ENCODE results near the gene ATP8A1. TPM values are rescaled to one million over a fixed set of nuclear protein-coding genes. Genes with fewer than 3 reads are reported as not detected.

The ATP8A1 gene
- total RNA-seq, 4 donors from 2014 or later, result 6.2 to 10.8 (median 7.1) TPM

DNA sequence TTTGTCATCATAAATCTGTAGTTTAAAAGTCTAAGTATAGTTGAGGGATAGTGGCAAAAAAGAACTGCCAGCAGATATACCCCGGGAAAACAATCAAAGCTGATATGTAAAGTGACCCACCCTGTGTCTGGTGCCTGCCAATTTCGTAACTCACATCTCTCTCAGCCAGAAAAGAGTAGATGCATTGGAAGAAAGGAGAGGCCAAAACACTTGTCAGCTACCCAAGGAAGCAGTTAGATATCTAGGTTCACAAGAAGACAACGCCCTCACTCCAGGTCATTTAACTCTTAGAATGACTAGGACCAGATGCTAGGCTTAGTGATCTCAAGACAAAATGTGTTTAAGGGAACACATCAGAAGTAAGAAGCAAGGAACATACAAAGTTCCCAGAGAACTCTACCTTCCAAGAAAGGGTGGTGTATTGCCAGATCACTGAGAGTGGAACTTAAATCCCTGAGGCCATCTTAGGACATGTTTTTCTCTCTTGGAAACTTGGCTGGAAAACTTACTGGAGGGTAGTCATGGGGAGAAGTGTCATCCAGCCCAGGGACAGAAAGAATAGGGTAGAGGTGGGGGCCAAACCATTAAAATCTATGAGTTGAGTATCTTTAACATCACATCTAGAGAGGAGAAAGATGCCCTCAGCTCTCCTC lies 133.7 kb downstream of the ATP8A1 start:
- Histone ChIP-seq H3K27me3 (no peaks in the 10 kb centered on the region), H3K4me3 (no peak overlapping the region), H3K36me3 (peaks cover 0 to 14% (median 3%) of the 10 kb centered on the region in 4 donors), H3K27ac (replicated peaks in 1 of 4) (peak overlapping the region in 1 of 4 donors; percentile 7), H3K9me3 (no peaks in the 10 kb centered on the region), H3K4me1 (peaks cover 0 to 10% (median 7%) of the 10 kb centered on the region in 4 donors)
- 71% methylated on average over 3 of the region's 3 CpGs for WGBS
- DNase-seq (ENCODE audit: extremely low spot score), result no peak
- intact Hi-C loops (cut with DNase I), result no loop called here
- TF ChIP-seq POLR2A (IDR thresholded peaks at IDR 0.05; ENCODE audit: low read depth) (no peak), EP300 (IDR thresholded peaks at IDR 0.05) (no peak), CTCF (IDR thresholded peaks at IDR 0.05) (no peak), POLR2AphosphoS5 (IDR thresholded peaks at IDR 0.05) (no peak)

DNA sequence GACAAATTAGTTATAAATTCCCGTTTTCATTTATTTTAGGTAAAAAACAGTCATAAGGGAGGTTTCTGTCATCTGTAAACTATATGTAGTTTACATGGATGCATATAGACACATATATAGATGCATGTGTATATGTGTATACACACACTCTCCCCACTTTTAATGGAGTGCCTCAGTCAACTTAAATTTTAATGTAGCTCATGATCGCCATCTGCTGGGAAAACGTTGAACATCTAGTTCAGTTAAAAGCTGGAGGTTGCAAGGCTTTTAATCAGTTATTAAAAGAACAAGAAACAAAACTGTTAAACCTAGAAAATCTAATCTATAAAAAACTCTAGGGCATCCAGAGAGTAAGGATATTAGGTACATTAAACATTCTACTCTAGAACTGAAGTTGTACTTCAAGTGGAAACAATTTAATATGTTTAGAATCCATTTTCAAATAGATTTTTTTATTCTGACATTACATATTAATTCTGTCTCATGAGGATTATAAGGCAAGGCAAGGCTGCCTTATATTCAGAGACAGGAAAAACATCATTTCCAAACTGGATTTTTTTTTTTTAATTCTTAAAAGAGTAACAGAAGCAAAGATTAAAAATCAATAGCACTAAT lies 137.0 kb downstream of the ATP8A1 start:
- Histone ChIP-seq H3K4me3 (no peak overlapping the region), H3K4me1 (peaks cover 0 to 10% (median 7%) of the 10 kb centered on the region in 4 donors), H3K27me3 (no peaks in the 10 kb centered on the region), H3K9me3 (no peaks in the 10 kb centered on the region), H3K36me3 (peaks cover 0 to 14% (median 3%) of the 10 kb centered on the region in 4 donors), H3K27ac (replicated peaks in 1 of 4) (no peak overlapping the region)
- TF ChIP-seq POLR2AphosphoS5 (IDR thresholded peaks at IDR 0.05) (no peak), CTCF (IDR thresholded peaks at IDR 0.05) (peak; percentile 64 to 68 (median 65))
- no peak for DNase-seq (ENCODE audit: extremely low spot score)
- intact Hi-C loops (cut with DNase I), result loop anchor here (10.0 kb wide), 1 partner anchor 125 kb away; the partner anchor contains the start of gene SHISA3
- WGBS, result 15% methylated on average over 3 of the region's 3 CpGs

DNA sequence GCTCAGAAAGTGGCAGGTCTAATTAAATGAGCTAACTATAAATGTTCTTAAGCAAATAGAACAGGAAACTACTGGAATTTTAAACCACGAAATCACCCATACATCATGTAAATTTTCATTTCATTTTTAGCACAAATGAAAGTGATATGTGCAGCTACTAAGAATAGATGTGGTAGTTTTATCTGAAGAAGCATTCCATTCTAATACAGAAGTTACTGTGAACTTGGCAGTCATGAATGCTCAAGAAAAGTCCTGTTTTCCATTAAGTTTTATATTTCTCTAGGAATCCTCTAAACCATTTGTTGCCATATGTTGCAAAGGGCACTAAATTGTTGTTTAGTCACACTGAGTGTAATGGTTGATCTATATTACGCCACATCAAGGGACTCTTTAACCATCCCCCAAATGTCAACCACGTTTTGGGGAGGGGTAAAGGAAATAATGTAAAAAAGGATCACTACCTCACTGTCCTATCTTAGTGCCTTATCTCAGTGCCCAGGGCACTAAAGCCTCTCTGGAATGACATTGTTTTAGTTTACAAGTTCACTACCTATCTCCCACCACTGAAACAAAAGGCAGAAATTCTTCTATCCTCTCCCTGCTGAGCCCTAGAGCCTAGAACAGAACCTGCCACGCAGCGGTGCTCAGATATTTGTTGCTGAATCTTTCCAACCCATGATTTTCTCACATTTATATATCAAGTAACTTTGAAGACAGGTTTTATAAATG lies 141.6 kb downstream of the ATP8A1 start:
- Histone ChIP-seq H3K27me3 (no peaks in the 10 kb centered on the region), H3K4me3 (no peak overlapping the region), H3K27ac (replicated peaks in 1 of 4) (no peak overlapping the region), H3K36me3 (no peaks in the 10 kb centered on the region), H3K4me1 (no peaks in the 10 kb centered on the region), H3K9me3 (no peaks in the 10 kb centered on the region)
- no peak for DNase-seq (ENCODE audit: extremely low spot score)
- TF ChIP-seq POLR2AphosphoS5 (IDR thresholded peaks at IDR 0.05), result no peak
- no peak for TF ChIP-seq POLR2A (IDR thresholded peaks at IDR 0.05; ENCODE audit: low read depth)
- no peak for TF ChIP-seq EP300 (IDR thresholded peaks at IDR 0.05)
- TF ChIP-seq CTCF (IDR thresholded peaks at IDR 0.05), result no peak
- intact Hi-C loops (cut with DNase I), result loop anchor here (10.0 kb wide), 1 partner anchor 121 kb away; the partner anchor contains the start of gene SHISA3
- WGBS, result 74% methylated on average over 5 of the region's 5 CpGs

GRCh38 chr4:42513748-42514492 lies 143.0 kb downstream of the ATP8A1 start:
- DNase-seq (ENCODE audit: extremely low spot score), result no peak
- TF ChIP-seq POLR2A (IDR thresholded peaks at IDR 0.05; ENCODE audit: low read depth), result no peak
- H3K36me3 ChIP-seq, result no peaks in the 10 kb centered on the region
- H3K4me1 ChIP-seq, result no peaks in the 10 kb centered on the region
- intact Hi-C loops (cut with DNase I), result loop anchor here (10.0 kb wide), 1 partner anchor 119 kb away; the partner anchor contains the start of gene SHISA3
- H3K9me3 ChIP-seq, result no peaks in the 10 kb centered on the region
- no peak overlapping the region for H3K27ac ChIP-seq (replicated peaks in 1 of 4)
- 79% methylated on average over 5 of the region's 5 CpGs for WGBS
- H3K27me3 ChIP-seq, result no peaks in the 10 kb centered on the region
- H3K4me3 ChIP-seq, result no peak overlapping the region

Data from esophagus muscularis mucosa (tissue), 4 donors.